Mucosa of stomach (tissue), 1 donor: ENCODE results near the gene PITPNM3.
A peak's percentile ranks its signal among the peaks of the same experiment; 100 is the strongest.

Experiments
- H3K27me3 ChIP-seq: one replicate; pipeline ENCODE4 v1.7.0; 2013; ENCODE audit warnings: mild to moderate bottlenecking, low read length; ENCODE audit not compliant: control insufficient read depth, insufficient read depth
- H3K36me3 ChIP-seq: one replicate; pipeline ENCODE4 v1.7.0; 2013; ENCODE audit warnings: low read length; ENCODE audit not compliant: control insufficient read depth, insufficient read depth
- H3K4me1 ChIP-seq: one replicate; pipeline ENCODE4 v1.7.0; 2013; ENCODE audit warnings: mild to moderate bottlenecking, low read length; ENCODE audit not compliant: control insufficient read depth, insufficient read depth
- H3K4me3 ChIP-seq: one replicate; pipeline ENCODE4 v1.7.0; 2013; ENCODE audit warnings: low read length
- H3K9ac ChIP-seq: one replicate; pipeline ENCODE4 v1.7.0; 2013; ENCODE audit warnings: mild to moderate bottlenecking, low read length, moderate library complexity
- H3K9me3 ChIP-seq: one replicate; pipeline ENCODE4 v1.7.0; 2013; ENCODE audit warnings: mild to moderate bottlenecking, low read length, moderate library complexity; ENCODE audit not compliant: control insufficient read depth
- donor health status: Pancreatic carcinoma.

Gene PITPNM3

DNA sequence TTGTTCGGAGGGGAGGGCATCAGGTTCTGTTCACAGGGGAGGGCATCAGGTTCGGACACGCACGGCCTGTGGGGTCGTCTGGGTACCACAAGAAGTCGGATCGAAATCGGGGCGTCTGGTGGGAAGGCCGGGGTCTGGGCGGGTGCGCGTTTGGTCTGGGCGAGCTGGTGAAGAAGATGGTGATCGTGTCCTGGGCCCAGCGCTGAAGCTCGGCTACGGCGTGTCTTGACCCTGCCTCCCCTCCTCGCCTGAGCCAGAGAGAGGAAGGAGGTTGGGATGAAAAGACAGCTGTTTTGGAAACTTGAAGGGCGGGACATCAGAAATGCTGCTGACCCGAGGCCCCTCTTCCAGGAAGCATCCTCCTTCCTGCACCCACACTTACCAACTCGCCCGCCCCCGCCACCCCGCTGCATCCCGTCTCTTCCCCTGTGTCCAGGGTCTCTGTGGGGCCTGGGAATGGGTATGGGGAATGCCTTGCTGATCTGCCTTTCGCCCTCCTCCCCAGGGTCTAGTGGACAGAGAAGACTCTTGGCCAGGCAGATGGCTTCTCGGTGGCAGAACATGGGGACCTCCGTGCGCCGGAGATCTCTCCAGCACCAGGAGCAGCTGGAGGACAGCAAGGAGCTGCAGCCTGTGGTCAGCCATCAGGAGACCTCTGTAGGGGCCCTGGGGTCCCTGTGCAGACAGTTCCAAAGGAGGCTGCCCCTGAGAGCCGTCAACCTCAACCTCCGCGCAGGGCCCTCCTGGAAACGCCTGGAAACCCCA lies 111.6 kb downstream of the PITPNM3 start:
- Histone ChIP-seq H3K9ac (no peak overlapping the region), H3K27me3 (no peaks in the 10 kb centered on the region), H3K9me3 (no peaks in the 10 kb centered on the region), H3K36me3 (no peaks in the 10 kb centered on the region), H3K4me3 (peak overlapping the region; percentile 50), H3K4me1 (peaks cover 8% of the 10 kb centered on the region)

- Histone ChIP-seq H3K4me1 (peaks cover 8% of the 10 kb centered on the region), H3K9ac (peak within 1 kb of the TSS; percentile 66), H3K36me3 (no peaks in the 10 kb centered on the region), H3K9me3 (no peaks in the 10 kb centered on the region), H3K27me3 (no peaks in the 10 kb centered on the region), H3K4me3 (peak within 1 kb of the TSS; percentile 60)
Measured at GRCh38 chr17:6443692-6444570, 112.4 kb downstream of the PITPNM3 start, which contains the start of gene PIMREG. TSS of gene PIMREG (plus strand) at chr17:6444455. CDS start at chr17:6445111, 656 bp downstream.

DNA sequence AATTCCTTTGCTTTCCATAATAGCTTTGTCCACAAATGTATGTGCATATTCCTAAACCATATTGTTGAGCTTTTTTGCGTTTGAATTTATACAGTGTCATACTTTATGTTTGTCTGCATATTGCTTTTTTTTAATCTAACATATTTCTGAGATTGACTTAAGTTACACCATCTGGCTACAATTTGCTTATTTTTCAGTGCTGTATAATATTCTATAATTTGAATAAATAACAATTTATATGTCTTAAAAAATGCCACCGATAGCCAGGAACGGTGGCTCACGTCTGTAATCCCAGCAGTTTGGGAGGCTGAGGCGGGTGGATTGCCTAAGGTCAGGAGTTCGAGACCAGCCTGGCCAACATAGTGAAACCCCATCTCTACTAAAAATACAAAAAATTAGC lies 113.6 kb downstream of the PITPNM3 start:
- H3K4me3 ChIP-seq, result no peak overlapping the region
- H3K4me1 ChIP-seq, result peaks cover 8% of the 10 kb centered on the region
- H3K27me3 ChIP-seq, result no peaks in the 10 kb centered on the region
- H3K36me3 ChIP-seq, result no peaks in the 10 kb centered on the region
- H3K9ac ChIP-seq, result no peak overlapping the region
- H3K9me3 ChIP-seq, result no peaks in the 10 kb centered on the region

- Histone ChIP-seq H3K9me3 (no peaks in the 10 kb centered on the region), H3K9ac (no peak overlapping the region), H3K36me3 (no peaks in the 10 kb centered on the region), H3K4me3 (no peak overlapping the region), H3K27me3 (peaks cover 12% of the 10 kb centered on the region), H3K4me1 (peaks cover 8% of the 10 kb centered on the region)
Measured at GRCh38 chr17:6439951-6440350, 116.4 kb downstream of the PITPNM3 start.

- Histone ChIP-seq H3K4me3 (no peak overlapping the region), H3K9me3 (no peaks in the 10 kb centered on the region), H3K27me3 (peaks cover 12% of the 10 kb centered on the region), H3K9ac (no peak overlapping the region), H3K36me3 (no peaks in the 10 kb centered on the region), H3K4me1 (no peaks in the 10 kb centered on the region)
Measured at GRCh38 chr17:6437956-6438355, 118.4 kb downstream of the PITPNM3 start.

DNA sequence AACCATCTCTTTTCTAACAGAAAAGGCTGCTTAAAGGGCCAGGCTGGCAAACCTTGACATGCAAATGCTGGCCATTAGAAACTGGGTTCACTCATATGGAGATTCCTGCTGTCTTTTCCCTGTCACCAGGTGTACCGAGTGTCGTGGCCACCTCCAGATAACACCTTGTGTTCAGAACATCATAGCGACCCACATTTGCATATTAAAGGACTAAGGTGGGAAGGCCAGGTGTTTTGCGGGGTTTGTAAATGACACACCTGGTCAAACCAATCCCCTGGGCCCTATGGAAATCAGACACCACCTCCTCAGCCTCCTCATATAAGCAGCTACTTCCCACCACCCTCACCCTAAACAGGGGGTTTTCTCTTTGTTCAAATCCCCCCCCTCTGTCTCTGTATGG lies 118.9 kb downstream of the PITPNM3 start:
- H3K4me3 ChIP-seq, result no peak overlapping the region
- no peaks in the 10 kb centered on the region for H3K4me1 ChIP-seq
- no peaks in the 10 kb centered on the region for H3K36me3 ChIP-seq
- no peak overlapping the region for H3K9ac ChIP-seq
- no peaks in the 10 kb centered on the region for H3K9me3 ChIP-seq
- peaks cover 12% of the 10 kb centered on the region for H3K27me3 ChIP-seq

- no peak overlapping the region for H3K4me3 ChIP-seq
- no peaks in the 10 kb centered on the region for H3K4me1 ChIP-seq
- H3K9ac ChIP-seq, result no peak overlapping the region
- peaks cover 12% of the 10 kb centered on the region for H3K27me3 ChIP-seq
- no peaks in the 10 kb centered on the region for H3K9me3 ChIP-seq
- no peaks in the 10 kb centered on the region for H3K36me3 ChIP-seq
Measured at GRCh38 chr17:6435968-6436367, 120.4 kb downstream of the PITPNM3 start.

DNA sequence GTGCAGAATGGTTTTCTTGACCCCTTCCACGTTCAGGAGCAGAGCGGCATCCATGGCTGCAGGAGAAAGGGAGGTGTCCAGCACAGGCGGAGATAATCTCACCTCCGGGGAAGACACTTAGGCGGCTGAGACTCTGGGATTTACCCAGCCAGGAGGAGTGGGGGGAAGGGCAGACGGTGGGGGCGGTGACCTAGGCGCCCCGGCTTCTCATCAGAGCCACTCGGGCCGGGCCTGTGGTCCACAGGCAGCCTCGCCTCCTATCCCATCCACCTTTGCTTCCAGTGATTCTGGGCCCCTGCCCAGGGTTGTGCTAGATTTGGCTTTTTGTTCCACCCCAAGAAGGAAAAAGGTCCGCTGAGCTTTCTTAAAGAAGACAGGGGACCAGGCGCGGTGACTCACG lies 121.3 kb downstream of the PITPNM3 start, which contains the start of gene AIPL1:
Gene AIPL1 (minus strand): TSS at position 71 of the 400 bp plus-strand sequence. CDS start 17 bp downstream, at position 54.
- Histone ChIP-seq H3K36me3 (no peaks in the 10 kb centered on the region), H3K4me3 (no peak within 1 kb of the TSS), H3K9me3 (no peaks in the 10 kb centered on the region), H3K27me3 (peaks cover 12% of the 10 kb centered on the region), H3K4me1 (no peaks in the 10 kb centered on the region), H3K9ac (no peak within 1 kb of the TSS)

GRCh38 chr17:6430769-6431168 lies 125.6 kb downstream of the PITPNM3 start:
- H3K36me3 ChIP-seq, result no peaks in the 10 kb centered on the region
- H3K27me3 ChIP-seq, result no peaks in the 10 kb centered on the region
- H3K9ac ChIP-seq, result no peak overlapping the region
- no peak overlapping the region for H3K4me3 ChIP-seq
- H3K9me3 ChIP-seq, result no peaks in the 10 kb centered on the region
- H3K4me1 ChIP-seq, result no peaks in the 10 kb centered on the region

- H3K4me3 ChIP-seq, result no peak overlapping the region
- H3K9ac ChIP-seq, result no peak overlapping the region
- H3K4me1 ChIP-seq, result no peaks in the 10 kb centered on the region
- no peaks in the 10 kb centered on the region for H3K9me3 ChIP-seq
- no peaks in the 10 kb centered on the region for H3K27me3 ChIP-seq
- no peaks in the 10 kb centered on the region for H3K36me3 ChIP-seq
Measured at GRCh38 chr17:6429266-6429665, 127.1 kb downstream of the PITPNM3 start.

DNA sequence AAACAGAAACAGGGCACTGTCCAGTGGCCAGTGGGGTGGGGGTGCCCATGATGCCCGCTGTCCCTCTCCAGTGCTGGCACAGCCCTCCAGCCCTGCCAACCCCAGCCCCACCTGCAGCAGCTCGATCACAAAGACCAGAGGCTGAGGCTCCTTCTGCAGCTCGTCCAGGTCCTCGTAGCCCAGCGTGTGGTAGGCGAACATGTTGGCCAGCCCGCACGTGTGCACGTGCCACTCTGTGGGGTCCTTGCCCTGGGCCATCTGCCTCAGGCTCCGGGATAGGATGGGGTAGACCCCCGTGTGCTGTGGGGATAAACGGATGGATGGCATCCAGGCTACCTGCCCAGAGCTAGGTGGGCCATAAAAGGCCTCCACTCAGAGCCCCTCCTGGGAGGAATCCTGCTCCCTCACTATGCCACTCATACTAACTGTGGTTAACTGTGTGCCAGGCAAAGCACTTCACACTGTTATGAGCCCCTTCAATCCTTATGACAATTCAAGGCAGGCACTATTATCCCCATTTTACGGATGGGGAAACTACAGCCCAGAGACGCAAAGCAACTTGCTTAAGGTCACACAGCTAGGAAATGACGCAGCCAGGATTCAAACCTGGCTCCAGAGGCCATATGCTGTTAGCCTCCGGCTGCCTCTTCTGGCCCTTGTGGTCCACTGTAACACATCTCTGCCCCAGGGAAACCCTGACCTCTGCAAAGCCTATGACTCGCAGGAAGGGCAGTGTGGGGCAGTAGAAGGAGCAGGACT lies 128.0 kb downstream of the PITPNM3 start:
- Histone ChIP-seq H3K9me3 (no peaks in the 10 kb centered on the region), H3K36me3 (no peaks in the 10 kb centered on the region), H3K27me3 (no peaks in the 10 kb centered on the region), H3K4me1 (no peaks in the 10 kb centered on the region), H3K9ac (no peak overlapping the region), H3K4me3 (no peak overlapping the region)
